Lower leg skin (tissue), 3 donors: Measurements from ENCODE around the gene CHST8.

Experiments
- POLR2A ChIP-seq, 2 donors: fragments of 450-650 bp; IDR thresholded peaks; one replicate each; pipeline ENCODE4 v1.6.1; 2016 to 2017; ENCODE audit warnings: antibody characterized with exemption in 2 of 2, mild to moderate bottlenecking in 1 of 2, moderate library complexity in 1 of 2
- TF ChIP-seq, protein P1 (sequence below), 3 donors: fragments of 450-650 bp; IDR thresholded peaks; one replicate each; pipeline ENCODE4 v1.5.1; 2016; ENCODE audit warnings: antibody characterized with exemption in 3 of 3, mild to moderate bottlenecking in 3 of 3, moderate library complexity in 2 of 3

DNA sequence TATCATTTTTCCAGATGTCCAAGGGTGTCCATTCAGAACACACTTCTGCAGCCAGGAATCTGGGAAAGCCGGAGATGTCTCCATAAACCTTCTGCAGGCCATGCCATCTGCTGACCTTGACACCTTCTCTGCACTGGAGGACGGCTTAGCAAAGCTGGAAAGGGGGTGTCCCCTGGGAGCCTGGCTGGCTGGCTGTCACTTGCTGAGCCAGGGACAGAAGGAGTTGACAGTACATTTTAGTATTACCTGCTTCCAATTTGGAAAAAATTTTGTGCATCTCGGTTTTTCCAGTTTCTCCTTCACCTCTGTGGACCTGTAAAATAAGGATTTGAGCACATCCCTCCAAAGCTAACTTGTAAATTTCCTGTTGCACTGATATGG lies 8.1 kb upstream of the CHST8 start:
- no peak for TF ChIP-seq POLR2A (IDR thresholded peaks at IDR 0.05)
- TF ChIP-seq, protein P1, sequence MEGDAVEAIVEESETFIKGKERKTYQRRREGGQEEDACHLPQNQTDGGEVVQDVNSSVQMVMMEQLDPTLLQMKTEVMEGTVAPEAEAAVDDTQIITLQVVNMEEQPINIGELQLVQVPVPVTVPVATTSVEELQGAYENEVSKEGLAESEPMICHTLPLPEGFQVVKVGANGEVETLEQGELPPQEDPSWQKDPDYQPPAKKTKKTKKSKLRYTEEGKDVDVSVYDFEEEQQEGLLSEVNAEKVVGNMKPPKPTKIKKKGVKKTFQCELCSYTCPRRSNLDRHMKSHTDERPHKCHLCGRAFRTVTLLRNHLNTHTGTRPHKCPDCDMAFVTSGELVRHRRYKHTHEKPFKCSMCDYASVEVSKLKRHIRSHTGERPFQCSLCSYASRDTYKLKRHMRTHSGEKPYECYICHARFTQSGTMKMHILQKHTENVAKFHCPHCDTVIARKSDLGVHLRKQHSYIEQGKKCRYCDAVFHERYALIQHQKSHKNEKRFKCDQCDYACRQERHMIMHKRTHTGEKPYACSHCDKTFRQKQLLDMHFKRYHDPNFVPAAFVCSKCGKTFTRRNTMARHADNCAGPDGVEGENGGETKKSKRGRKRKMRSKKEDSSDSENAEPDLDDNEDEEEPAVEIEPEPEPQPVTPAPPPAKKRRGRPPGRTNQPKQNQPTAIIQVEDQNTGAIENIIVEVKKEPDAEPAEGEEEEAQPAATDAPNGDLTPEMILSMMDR (IDR thresholded peaks at IDR 0.05), result no peak
